NCI-H187 treated with DMSO at 0.1 percent for 48 hours (cell line): Measurements from ENCODE around the gene CHURC1.

Experiments used
- DNase-seq: peaks from one replicate; lab custom pipeline; 2025; lab: John Stamatoyannopoulos, UW

The CHURC1 gene

DNA sequence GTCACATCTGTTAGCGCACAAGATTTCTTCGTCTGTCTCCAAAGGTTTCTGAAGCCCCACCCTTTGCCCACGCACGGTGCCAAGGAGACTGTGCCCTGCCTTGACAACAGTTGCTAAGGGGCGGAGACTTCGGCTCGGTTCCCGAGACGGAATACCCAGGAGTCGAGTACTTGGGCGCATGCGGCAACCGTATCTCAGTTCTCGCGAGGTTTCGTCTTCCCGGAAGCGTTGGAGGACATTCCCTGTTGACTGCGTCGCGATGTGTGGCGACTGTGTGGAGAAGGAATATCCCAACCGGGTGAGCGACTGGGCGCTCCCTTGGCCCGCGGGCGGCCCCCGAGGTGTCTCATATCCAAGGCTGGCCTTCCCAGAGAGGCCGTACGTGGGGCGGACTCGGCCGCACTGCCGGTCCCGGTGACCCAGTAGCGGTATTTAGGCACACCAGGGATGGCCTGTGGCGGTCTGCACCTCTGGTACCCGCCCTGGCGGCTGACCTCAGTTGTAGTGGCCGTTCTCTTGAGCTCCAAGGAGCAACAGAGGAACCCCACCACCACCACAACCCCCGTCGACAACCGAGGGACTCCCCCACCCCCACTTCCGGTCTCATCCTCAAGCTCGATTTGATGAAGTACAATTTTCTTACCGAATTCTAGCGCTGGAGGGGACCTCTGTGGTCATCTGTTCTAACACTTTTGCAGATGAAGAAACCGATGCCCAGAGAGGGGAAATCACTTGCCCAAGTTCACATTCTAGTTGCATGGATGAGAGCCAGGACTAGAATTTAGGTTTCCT, at the start of gene CHURC1:
Gene CHURC1 (plus strand): TSS at position 219 of the 792 bp plus-strand sequence. CDS start 41 bp downstream, at position 260.
- peak; percentile 97 for DNase-seq

GRCh38 chr14:64865109-64865508, 49.1 kb upstream of the CHURC1 start:
- no peak for DNase-seq

DNA sequence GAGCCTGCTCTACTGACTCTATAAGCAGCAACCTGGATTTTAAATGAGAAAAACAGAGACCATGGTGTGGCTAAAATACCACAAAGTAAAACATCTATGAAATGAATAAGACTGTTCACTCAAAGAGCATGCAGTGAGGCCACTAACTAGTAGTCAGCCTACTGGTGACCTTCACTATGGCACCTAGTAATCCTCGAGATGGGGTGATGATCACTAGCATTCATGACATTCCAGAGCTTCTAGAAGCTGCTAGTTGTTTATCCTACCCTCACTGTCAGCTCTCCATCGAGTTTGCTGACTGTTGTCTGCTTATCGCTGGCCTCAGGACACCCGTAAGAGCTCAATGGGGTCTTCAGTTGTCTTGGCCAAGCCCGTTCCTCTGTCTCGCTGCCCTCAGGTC, 48.3 kb upstream of the CHURC1 start:
- no peak for DNase-seq

DNA sequence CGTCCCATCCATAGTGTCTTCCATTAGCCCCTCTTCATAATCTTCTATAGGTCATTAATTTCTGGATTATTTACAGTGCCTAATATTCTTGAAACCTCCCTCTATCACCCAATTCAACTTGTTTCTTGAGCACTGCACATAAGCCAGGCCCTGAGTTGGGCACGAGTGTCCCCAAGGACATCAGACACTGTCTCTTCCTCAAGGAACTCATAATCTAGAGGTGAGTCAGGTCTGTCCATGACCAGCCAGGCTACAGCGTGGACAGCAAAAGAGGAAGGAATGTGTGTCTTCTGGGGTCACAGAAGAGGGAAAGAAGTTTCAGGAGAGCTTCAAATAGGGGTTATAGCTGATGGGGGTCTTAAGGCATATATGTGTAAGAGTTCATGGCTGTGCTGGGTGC, 47.1 kb upstream of the CHURC1 start:
- no peak for DNase-seq

- DNase-seq: no peak
Observed at GRCh38 chr14:64868379-64868778, 45.9 kb upstream of the CHURC1 start.

DNA sequence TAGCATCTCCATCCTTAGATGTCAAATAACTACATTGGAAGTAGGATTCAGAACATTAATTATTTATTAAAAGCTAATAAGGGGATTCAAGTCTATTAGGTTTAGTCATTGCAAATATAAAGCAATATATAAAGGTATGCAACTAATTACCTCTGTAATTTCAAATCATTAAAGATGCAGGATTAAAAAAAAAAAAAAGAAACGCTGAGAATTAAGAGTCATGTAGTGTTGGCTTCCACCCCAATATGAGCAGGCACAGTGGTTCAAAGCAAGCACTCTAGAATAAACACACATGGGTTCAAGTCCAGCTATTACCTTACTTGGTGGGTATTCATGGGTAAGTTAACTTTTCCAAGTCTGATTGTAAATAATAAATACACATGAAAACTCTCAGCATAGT, 45.4 kb upstream of the CHURC1 start:
- DNase-seq: no peak

GRCh38 chr14:64870160-64870559, 44.1 kb upstream of the CHURC1 start:
- DNase-seq: no peak

GRCh38 chr14:64871344-64871743, 42.9 kb upstream of the CHURC1 start:
- no peak for DNase-seq

DNA sequence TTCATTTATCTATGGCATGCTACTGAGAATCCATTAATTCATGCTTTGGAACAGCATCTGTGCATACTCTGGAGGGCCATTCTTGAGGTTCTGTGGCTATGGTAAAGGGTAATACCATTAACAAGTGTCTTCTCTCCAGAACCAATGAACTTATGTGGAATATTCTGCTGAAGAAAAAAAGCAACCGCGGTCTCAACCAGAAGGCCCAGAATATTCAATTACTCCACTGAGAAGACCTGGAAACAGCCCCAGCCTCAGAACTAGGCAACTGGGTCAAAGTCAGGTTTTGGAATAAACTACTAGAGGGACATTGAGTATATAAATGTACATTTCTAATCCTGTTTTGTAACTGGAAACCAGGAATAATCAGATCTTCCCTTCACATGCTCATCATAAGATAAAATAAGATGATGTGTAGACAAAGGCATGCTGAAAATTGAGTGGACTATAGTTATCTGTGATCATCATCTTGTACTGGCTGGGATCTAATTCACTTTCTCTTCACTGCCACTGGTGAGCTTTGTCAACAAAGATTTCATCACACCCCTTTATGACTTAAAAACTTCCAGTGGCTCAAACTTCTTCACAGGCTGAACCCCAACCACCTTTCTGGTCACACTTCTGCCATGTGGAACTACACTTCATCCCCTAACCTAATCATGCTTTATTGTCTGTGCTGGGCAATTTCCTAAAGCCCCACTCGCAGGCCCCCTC, 40.6 kb upstream of the CHURC1 start:
- DNase-seq: no peak

DNA sequence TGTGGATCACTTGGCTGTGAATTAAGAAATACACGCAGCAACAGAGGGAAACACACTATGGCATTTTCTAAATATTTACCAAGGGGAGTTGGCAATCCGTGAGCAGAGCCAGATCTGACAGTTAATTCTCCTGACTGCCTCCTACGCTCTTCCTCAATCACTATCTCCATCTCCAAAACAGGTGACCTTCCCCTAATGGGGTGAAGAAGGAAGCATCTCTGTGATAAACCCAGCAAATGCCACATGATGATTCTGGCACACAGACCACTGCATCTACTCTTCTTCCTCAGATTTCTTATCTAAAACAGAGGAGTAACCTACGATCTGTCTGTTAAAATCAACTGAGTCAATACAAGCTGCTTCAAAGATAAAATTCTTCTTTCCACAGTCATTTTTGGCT, 38.9 kb upstream of the CHURC1 start:
- DNase-seq: no peak

DNA sequence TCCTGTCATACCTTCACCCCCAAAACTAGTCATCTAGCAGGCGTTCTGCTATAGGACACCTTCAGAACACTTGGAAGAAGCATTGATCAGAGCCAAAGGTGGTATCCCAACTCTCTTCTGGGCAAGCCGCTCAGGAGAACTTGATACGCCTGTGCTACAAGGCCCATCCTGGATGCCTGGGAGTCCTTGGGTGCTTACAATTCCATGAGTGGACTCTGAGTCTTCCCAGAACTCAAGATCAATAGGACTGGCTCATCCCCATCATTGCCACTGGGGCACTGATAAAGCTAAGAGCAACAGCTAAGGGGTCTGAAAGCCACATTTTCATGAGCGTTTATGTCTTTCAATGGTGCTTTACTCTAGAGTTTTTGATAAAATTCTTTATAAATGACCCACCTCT, 36.4 kb upstream of the CHURC1 start:
- DNase-seq: no peak

GRCh38 chr14:64878837-64879634, 35.2 kb upstream of the CHURC1 start:
- peak; percentile 51 for DNase-seq

GRCh38 chr14:64879635-64880220, 34.5 kb upstream of the CHURC1 start, which contains the start of gene SPTB:
TSS of gene SPTB (minus strand) at chr14:64879907. CDS start at chr14:64823094, 56,813 bp downstream.
- peak; percentile 64 for DNase-seq

GRCh38 chr14:64880221-64881121, 33.8 kb upstream of the CHURC1 start:
- DNase-seq: no peak

- DNase-seq: no peak
Observed at GRCh38 chr14:64885559-64885958, 28.7 kb upstream of the CHURC1 start.

GRCh38 chr14:64889352-64889751, 24.9 kb upstream of the CHURC1 start:
- no peak for DNase-seq

DNA sequence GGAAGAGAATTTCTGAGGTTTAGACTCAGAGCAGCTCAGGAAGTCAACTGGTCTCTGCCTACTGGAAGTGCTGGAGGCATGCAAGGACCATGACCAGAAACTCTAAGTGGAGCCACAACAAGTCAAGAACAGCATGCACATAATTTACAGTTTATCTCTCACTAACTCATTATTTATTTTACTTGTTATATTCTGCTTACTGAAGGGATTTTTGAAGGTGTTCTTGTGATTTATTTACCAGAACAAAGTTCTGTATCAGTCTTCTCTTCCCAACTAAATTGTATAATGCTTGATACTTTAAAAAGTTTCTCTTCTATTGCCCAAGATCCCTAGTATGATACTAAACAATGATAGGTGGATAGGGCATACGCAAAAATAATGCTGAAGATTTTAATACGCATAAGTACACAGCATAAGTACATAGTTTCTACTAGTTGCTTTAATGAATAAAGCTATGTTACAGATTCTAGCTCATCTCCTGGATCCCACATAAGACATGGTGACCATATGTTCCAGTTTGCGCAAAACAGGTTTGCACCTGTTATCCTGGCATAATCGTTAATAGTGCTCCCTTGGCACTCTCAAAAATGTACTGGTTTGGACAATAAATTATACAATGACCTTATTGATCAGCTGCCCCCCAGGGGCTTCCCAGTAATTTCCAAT, 22.9 kb upstream of the CHURC1 start:
- no peak for DNase-seq

DNA sequence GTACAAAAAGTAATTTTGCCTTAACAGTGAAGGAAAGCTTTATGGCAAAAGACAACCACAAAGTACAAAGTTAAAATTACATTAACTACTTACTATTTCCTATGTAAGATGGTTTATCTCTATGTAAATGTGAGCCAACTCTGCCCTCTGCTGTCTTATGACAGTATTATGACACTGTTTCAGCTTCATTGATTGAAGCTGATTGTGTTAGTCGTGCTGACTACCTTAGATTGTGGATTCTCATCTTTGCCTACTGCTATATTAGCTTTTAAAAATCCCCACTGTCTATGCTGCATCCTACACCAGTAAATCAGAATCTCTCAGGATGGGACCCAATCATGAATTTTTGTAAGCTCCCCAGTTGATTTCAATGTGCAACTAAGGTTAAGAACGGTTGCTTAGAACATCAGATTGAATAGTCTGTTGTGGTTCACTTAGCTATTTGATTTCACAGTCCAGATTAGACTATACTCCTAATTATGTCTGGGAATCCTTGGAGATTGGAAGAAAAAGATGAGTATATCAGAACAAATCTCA, 22.3 kb upstream of the CHURC1 start:
- peak; percentile 25 for DNase-seq

DNA sequence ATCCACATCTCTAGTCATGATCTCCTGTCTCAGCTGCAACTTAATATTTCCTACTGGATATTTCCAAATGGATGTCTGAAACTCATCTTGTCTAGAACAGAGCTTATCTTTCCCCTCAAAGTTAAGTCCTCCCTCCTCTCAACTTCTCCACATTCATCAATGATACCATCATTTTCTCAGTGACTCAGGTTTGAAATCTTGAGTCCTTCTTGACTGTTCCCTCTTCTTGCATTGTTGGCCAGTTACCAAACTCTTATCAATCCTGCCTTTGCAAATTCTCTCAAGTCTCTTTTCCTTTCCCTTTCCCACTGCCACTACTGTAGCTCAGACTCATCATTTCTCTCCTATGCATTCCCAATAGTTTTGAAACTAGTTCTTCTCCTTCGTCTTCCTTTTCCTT, 14.3 kb upstream of the CHURC1 start:
- no peak for DNase-seq

- no peak for DNase-seq
Observed at GRCh38 chr14:64906022-64906421, 8.2 kb upstream of the CHURC1 start.
